Right hindlimb (tissue), 1 donor: ENCODE results near the gene SLC24A4.

ENCODE experiments used
- DNase-seq: peaks from one replicate; pipeline ENCODE4 v3.0.0-alpha.2; 2018

The SLC24A4 gene

GRCh38 chr14:92507174-92507768, 184.3 kb downstream of the SLC24A4 start:
- DNase-seq: no peak

- no peak for DNase-seq
These were observed 188.0 kb downstream of the SLC24A4 start for GRCh38 chr14:92510972-92511371.

- no peak for DNase-seq
These were observed 188.7 kb downstream of the SLC24A4 start for GRCh38 chr14:92511453-92512238.

GRCh38 chr14:92512807-92513203, 189.8 kb downstream of the SLC24A4 start:
- no peak for DNase-seq

- DNase-seq: peak; percentile 82
These were observed 190.4 kb downstream of the SLC24A4 start, which contains the start of gene RIN3 for GRCh38 chr14:92513204-92513965. Gene RIN3, plus strand, starts transcription at chr14:92513781. Its CDS starts 152 bp downstream, at chr14:92513933.

- DNase-seq: peak; percentile 54
These were observed 191.2 kb downstream of the SLC24A4 start for GRCh38 chr14:92513966-92514843.

- DNase-seq: no peak
These were observed 192.0 kb downstream of the SLC24A4 start for GRCh38 chr14:92514844-92515514.

GRCh38 chr14:92515546-92516343, 192.8 kb downstream of the SLC24A4 start:
- DNase-seq: no peak

GRCh38 chr14:92516344-92516965, 193.5 kb downstream of the SLC24A4 start:
- DNase-seq: no peak

GRCh38 chr14:92516966-92517506, 194.1 kb downstream of the SLC24A4 start:
- no peak for DNase-seq

- no peak for DNase-seq
These were observed 194.8 kb downstream of the SLC24A4 start for GRCh38 chr14:92517761-92518160.

- no peak for DNase-seq
These were observed 196.5 kb downstream of the SLC24A4 start for GRCh38 chr14:92519246-92520101.

- no peak for DNase-seq
These were observed 197.4 kb downstream of the SLC24A4 start for GRCh38 chr14:92520102-92521057.

- no peak for DNase-seq
These were observed 198.1 kb downstream of the SLC24A4 start for GRCh38 chr14:92521058-92521415.

- DNase-seq: no peak
These were observed 200.8 kb downstream of the SLC24A4 start for GRCh38 chr14:92523752-92524151.

GRCh38 chr14:92524602-92525185, 201.7 kb downstream of the SLC24A4 start:
- DNase-seq: no peak

- DNase-seq: no peak
These were observed 202.5 kb downstream of the SLC24A4 start for GRCh38 chr14:92525322-92526095.
